Natural killer cell treated with Interleukin-12 subunit alpha and Interleukin-12 subunit beta and Interleukin-15 and Interleukin-18, amount 100 ng/mL, for 72 hours (primary cell): Measurements from ENCODE around the gene PTPN3. TPM values are rescaled to one million over a fixed set of nuclear protein-coding genes. Genes with fewer than 3 reads are reported as not detected.
"Not testable (repeated sequence)": the region's sequence is repeated elsewhere in the genome, so short reads cannot be mapped to it uniquely, and the experiment has no call there.

ENCODE experiments used
- ATAC-seq, 2 donors: fragments of 150-1000 bp; cut with Tn5 transposase in 1 of 2; sonication (Bioruptor Pico), chemical (Tn5 transposase) in 1 of 2; 2 replicates each; pipeline ENCODE4 v1.10.0; 2021
- DNase-seq: peaks from one replicate; pipeline ENCODE4 v3.0.0; 2022; ENCODE audit warnings: low spot score
- H3K27ac Mint-ChIP-seq, 2 donors: 1 replicate in 1 of 2; 2 replicates in 1 of 2; pipeline ENCODE4 v1.8.0; 2022; ENCODE audit warnings: mixed read lengths in 2 of 2, mild to moderate bottlenecking in 1 of 2, moderate library complexity in 1 of 2
- H3K27me3 Mint-ChIP-seq, 2 donors: 1 replicate in 1 of 2; 2 replicates in 1 of 2; pipeline ENCODE4 v1.8.0; 2022; ENCODE audit warnings: mixed read lengths in 2 of 2
- H3K36me3 Mint-ChIP-seq: one replicate; pipeline ENCODE4 v1.8.0; 2022; ENCODE audit warnings: mixed read lengths
- H3K4me1 Mint-ChIP-seq, 2 donors: 1 replicate in 1 of 2; 2 replicates in 1 of 2; pipeline ENCODE4 v1.8.0; 2022; ENCODE audit warnings: low read depth in 2 of 2, mixed read lengths in 2 of 2, mild to moderate bottlenecking in 1 of 2
- H3K4me3 Mint-ChIP-seq: one replicate; pipeline ENCODE4 v1.8.0; 2022; ENCODE audit warnings: mixed read lengths
- H3K9me3 Mint-ChIP-seq: 2 replicates; pipeline ENCODE4 v1.8.0; 2022; ENCODE audit warnings: mixed read lengths
- total RNA-seq, 2 donors: library from RNA; stranded (reverse); gene quantifications; one replicate each; pipeline ENCODE4 v1.2.3, GENCODE V29; 2022

The PTPN3 gene
- total RNA-seq, 2 donors from 2014 or later, result 0.12 to 0.81 TPM

DNA sequence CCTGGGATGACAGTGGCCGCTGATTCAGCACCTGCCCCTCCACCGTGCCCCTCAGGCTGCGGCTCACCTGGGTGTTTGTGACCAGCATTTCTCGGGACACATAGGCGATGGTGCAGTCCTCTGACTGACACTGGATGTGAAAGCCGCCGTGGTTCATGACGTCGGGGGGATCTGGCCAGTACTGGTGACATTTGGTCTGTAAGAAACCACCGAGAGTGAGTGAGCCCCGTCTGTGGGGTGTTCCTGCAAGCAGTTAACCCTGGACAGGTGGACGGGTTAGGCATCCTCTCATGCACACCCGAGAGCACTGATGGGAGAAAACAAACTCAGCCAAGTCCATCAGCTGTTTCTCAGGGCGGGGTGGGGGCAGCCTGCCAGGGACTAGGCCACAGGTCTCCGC is 114.8 kb downstream of the PTPN3 start:
- no peaks in the 10 kb centered on the region for H3K9me3 Mint-ChIP-seq

DNA sequence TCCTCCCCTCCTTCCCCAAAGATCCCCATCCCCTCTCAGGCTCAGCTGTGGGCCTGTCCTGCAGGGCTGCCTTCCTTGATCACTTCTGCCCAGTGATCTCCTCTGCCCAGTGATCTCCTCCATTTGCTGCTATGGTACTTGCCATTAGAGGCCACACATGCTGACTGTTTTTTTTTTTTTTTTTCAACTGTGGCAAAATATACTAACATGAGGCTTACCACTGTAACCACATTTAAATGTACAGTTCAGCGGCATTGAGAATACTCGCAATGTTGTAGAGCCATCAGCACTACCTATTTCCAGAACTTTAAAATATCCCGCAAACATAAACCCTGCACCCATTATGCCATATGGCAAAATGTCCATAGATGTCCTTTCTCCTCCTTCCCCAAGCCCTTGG is 115.5 kb downstream of the PTPN3 start:
- no peak overlapping the region for H3K27ac Mint-ChIP-seq
- ATAC-seq, result no peak
- no peaks in the 10 kb centered on the region for H3K9me3 Mint-ChIP-seq
- no peaks in the 10 kb centered on the region for H3K4me1 Mint-ChIP-seq
- H3K36me3 Mint-ChIP-seq, result no peaks in the 10 kb centered on the region
- no peak overlapping the region for H3K4me3 Mint-ChIP-seq
- H3K27me3 Mint-ChIP-seq, result peaks cover 21 to 25% of the 10 kb centered on the region in 2 donors
- no peak for DNase-seq

More for the DNA sequence above, 114.8 kb downstream of the PTPN3 start:
- no peak overlapping the region for H3K4me3 Mint-ChIP-seq
- H3K36me3 Mint-ChIP-seq, result no peaks in the 10 kb centered on the region
- H3K4me1 Mint-ChIP-seq, result no peaks in the 10 kb centered on the region
- peaks cover 28 to 33% of the 10 kb centered on the region in 2 donors for H3K27me3 Mint-ChIP-seq
- no peak for DNase-seq
- no peak for ATAC-seq
- H3K27ac Mint-ChIP-seq, result no peak overlapping the region

DNA sequence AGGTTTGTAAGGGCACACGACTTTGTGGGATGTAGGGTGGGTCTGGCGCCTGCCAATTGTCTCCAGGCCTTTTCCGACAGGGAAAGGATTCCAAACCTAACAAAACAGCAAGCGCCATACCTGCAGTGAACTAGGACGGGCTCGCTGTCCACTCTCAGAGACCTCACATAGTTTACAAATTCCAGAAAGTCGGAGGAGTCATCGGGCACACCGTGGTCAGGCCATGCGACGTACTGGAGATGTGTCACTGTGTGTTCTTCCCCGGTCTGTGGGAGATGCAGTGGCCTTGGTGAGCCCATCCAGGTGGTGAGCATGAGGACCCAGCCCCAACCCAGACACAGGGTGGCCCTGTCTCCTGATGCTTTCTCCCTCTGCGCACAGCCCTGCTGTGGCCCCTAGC is 115.9 kb downstream of the PTPN3 start:
- no peak overlapping the region for H3K27ac Mint-ChIP-seq
- ATAC-seq, result no peak
- H3K27me3 Mint-ChIP-seq, result peaks cover 18 to 22% of the 10 kb centered on the region in 2 donors

DNA sequence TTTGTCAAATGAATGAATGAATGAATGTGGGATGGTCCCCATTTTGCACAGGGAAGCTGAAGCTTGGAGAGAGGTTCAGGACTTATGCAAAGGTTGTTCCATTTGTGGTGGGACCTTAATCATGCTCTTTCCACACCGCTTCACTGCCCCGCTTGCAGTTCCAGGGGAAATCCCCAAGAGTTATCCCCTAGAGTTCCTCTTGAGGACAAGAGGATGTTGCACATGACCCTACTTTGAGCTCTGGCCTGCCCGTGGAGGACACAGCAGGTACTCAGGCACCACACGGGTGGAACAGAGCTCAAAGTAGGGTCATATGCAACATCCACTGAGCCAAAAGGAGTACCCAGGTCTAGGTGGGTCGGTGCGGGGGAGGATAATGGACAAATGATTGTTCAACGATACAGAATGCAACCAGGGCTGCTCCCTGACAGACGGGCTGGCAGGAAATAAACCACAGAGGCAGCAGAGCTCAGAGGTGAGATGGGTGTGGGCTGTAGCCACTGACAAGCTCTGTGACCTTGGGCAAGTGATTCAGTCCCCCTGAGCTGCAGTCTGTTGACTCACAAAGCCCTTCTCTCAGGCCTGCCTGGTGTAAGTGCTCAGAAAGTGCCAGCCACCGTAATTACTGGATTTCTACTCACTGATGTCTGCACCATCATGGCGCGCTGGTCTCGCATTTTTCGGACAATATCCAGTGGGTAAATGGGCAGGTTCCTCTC is 116.9 kb downstream of the PTPN3 start:
- ATAC-seq (no peak), DNase-seq (no peak)
- Mint-ChIP-seq H3K4me3 (no peak overlapping the region), H3K9me3 (no peaks in the 10 kb centered on the region), H3K4me1 (no peaks in the 10 kb centered on the region), H3K36me3 (no peaks in the 10 kb centered on the region), H3K27ac (no peak overlapping the region), H3K27me3 (peaks cover 11 to 15% of the 10 kb centered on the region in 2 donors)

More for the DNA sequence above, 115.9 kb downstream of the PTPN3 start:
- H3K9me3 Mint-ChIP-seq, result no peaks in the 10 kb centered on the region
- H3K4me1 Mint-ChIP-seq, result no peaks in the 10 kb centered on the region
- H3K4me3 Mint-ChIP-seq, result no peak overlapping the region
- no peak for DNase-seq
- no peaks in the 10 kb centered on the region for H3K36me3 Mint-ChIP-seq

DNA sequence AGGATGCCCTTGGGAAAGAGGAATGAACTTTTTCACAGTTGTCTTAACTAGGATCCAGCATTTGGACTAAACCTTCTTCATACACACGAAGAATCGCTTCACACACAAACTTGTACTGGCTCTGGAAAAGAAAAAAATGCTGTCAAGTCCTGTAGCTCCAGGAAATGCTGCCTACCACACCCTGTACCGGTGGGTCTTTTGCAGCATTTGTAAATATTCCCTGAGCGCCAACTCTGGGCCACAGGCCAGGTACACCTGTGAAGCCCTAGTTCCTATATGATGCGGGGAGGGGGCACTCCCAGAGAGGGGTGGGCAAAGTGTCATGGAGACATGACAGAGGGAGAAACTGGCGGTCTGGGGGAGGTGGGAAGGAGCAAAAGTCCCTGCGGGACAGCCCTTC is 118.6 kb downstream of the PTPN3 start:
- Mint-ChIP-seq H3K4me1 (no peaks in the 10 kb centered on the region), H3K4me3 (no peak overlapping the region), H3K9me3 (no peaks in the 10 kb centered on the region), H3K27ac (no peak overlapping the region), H3K27me3 (peaks cover 4 to 9% of the 10 kb centered on the region in 2 donors), H3K36me3 (no peaks in the 10 kb centered on the region)
- DNase-seq (no peak), ATAC-seq (no peak)

DNA sequence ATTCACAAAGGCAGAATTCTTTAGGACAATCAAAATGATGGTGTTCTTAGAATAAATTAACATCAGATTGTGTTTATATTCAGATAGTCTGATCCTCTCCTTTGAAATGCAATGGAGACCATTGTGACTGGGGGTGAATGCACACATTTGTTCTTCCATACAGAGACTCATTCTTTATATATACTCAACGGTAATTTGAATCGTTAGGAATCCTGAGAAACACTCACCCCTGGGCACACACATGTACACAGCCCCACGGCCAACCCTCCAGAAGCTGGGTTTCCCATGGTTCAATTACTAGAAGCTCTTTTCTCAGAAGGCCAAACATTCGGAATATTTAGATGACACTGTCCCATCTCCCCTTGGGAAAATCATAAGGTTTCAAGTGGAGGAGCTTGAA is 119.8 kb downstream of the PTPN3 start:
- Mint-ChIP-seq H3K27me3 (peaks cover 4 to 9% of the 10 kb centered on the region in 2 donors), H3K36me3 (no peaks in the 10 kb centered on the region), H3K4me1 (no peaks in the 10 kb centered on the region), H3K4me3 (no peak overlapping the region), H3K27ac (no peak overlapping the region), H3K9me3 (no peaks in the 10 kb centered on the region)
- DNase-seq (no peak), ATAC-seq (no peak)

DNA sequence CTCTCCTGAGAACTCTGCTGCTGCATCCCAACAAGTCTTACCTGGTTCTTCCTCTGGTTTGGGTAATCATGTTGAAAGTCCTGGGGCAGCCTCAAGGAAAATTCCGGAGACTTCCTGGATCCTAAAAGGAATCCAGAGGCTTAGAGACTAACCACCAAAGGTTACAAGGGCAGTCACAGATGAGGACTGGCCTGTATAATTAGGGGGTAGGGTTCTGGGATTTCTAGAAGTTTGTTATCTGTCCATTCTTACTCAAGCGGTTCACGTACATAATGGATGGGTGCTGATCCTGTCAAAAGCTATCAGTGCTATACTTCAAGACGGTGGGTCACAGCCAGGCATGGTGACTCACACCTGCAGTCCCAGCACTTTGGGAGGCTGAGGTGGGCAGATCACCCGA is 125.9 kb downstream of the PTPN3 start:
- Mint-ChIP-seq H3K27ac (no peak overlapping the region), H3K9me3 (no peaks in the 10 kb centered on the region), H3K36me3 (no peaks in the 10 kb centered on the region), H3K27me3 (no peaks in the 10 kb centered on the region), H3K4me3 (no peak overlapping the region), H3K4me1 (no peaks in the 10 kb centered on the region)
- DNase-seq (no peak), ATAC-seq (no peak)

DNA sequence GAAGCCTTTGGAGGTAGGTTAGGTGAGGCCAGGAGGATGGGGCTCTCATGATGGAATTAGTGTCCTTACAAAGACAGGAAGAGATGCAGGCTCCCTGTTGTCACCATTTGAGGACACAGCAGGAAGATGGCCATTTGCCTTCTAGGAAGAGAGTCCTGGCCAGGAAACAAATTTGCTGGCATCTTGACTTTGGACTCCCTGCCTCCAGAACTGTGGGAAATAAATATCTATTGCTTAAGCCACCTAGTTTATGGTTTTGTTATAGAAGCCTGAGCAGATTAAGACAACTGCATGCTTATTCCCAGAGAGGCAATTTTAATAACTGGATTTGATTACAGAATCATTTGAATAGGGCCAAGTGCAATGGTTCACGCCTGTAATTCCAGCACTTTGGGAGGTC is 126.7 kb downstream of the PTPN3 start:
- Mint-ChIP-seq H3K36me3 (no peaks in the 10 kb centered on the region), H3K4me3 (no peak overlapping the region), H3K27me3 (no peaks in the 10 kb centered on the region), H3K4me1 (no peaks in the 10 kb centered on the region), H3K9me3 (no peaks in the 10 kb centered on the region), H3K27ac (no peak overlapping the region)
- ATAC-seq (no peak), DNase-seq (no peak)

DNA sequence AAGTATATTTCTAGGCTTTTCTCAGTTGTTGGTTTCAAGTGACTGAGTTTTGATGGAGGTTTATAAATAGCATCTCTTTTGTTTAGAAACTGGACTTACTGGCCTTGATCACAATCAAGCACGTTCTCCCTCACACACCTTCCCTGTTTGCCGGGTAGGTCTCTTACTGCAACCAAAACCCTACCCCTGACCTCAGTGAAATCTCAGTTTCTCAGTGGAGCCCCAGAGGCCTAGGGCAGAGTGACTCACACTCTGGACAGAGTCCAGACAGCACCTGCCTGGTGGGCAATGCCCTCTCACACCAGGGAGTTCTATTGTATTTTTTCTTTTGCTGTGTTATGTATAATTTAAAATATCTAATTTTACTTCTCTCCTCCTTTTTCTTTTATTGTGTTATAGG is 128.8 kb downstream of the PTPN3 start:
- ATAC-seq (no peak), DNase-seq (no peak)
- H3K9me3 Mint-ChIP-seq, result no peaks in the 10 kb centered on the region
- H3K4me3 Mint-ChIP-seq, result no peak overlapping the region
- no peaks in the 10 kb centered on the region for H3K4me1 Mint-ChIP-seq
- H3K27ac Mint-ChIP-seq, result no peak overlapping the region
- no peaks in the 10 kb centered on the region for H3K36me3 Mint-ChIP-seq
- H3K27me3 Mint-ChIP-seq, result peaks cover 0 to 2% of the 10 kb centered on the region in 2 donors

DNA sequence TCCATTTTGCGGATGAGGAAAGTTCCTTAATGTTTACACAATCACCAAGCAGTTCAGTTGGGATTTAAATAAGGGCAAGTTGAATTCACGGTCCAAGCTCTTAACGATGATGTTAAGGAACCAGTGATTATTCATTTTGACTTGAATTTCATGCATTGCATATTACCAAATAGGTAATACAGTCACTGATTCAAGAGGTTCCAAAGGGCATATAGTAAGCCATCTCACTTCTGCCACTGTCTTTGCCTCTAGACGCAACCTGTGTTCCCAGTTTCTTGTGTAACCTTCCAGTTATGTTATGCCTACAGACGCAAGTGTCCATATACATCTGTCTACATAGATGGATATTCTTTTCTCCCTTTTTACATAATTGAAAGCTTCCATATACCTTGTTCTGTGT is 137.3 kb downstream of the PTPN3 start:
- H3K36me3 Mint-ChIP-seq, result no peaks in the 10 kb centered on the region
- ATAC-seq, result no peak
- no peaks in the 10 kb centered on the region for H3K4me1 Mint-ChIP-seq
- no peaks in the 10 kb centered on the region for H3K9me3 Mint-ChIP-seq
- no peak overlapping the region for H3K4me3 Mint-ChIP-seq
- H3K27ac Mint-ChIP-seq, result no peak overlapping the region
- no peak for DNase-seq
- H3K27me3 Mint-ChIP-seq, result peaks cover 2 to 5% of the 10 kb centered on the region in 2 donors

DNA sequence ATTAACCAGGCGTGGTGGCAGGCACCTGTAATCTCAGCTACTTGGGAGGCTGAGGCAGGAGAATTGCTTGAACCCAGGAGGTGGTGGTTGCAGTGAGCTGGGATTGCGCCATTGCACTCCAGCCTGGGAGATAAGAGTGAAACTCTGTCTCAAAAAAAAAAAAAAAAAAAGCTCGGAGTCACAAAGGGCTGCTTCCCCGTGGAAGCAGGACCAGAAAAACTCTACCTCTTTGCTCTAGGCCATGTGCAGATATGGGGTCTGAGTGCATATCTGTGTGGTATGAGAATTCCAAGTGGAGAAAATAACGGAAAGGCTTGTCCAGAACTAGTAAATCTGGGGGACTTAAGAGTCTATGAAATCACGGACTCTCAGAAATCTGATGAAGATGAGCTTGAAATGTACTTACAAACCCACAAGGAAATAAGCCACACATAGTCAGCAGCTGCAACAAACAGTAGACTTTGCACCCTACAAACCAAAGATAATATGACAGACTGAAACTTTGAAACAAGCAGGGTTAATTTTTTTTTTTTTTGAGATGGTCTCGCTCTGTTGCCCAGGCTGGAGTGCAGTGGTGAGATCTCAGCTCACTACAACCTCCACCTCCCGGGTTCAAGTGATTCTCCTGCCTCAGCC is 139.0 kb downstream of the PTPN3 start:
- H3K27me3 Mint-ChIP-seq, H3K4me1 Mint-ChIP-seq, H3K4me3 Mint-ChIP-seq, ATAC-seq, H3K9me3 Mint-ChIP-seq, H3K27ac Mint-ChIP-seq, H3K36me3 Mint-ChIP-seq, DNase-seq: not testable (repeated sequence)

DNA sequence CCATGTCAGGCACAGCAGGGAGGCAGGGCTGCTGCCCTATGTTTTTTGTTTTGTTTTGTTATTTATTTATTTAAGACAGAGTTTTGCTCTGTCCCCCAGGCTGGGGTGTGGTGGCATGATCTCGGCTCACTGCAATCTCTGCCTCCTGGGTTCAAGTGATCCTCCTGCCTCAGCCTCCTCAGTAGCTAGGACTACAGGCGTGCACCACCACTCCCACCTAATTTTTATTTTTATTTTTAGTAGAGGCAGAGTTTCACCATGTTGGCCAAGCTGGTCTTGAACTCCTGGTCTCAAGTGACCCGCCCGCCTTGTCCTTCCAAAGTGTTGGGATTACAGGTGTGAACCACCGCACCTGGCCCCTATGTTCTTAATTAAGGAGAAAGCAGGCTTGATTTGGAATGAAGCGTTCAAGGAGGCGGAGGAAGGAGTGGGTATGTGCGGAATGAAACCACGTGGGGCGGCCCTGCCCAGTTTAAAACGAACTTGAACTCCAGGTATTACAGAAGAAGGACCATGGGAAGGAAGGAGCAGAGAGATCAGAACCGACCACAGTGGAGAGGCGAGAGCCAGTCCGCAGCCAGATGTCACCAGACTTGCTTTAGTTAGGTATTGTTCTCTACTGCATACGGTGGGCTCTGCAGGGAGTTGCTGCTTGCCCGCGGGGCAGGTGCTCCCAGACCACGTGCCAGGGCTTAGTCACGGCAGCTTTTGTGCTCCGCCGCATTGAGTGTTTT is 142.4 kb downstream of the PTPN3 start:
- Mint-ChIP-seq H3K4me3 (no peak overlapping the region), H3K36me3 (no peaks in the 10 kb centered on the region), H3K27me3 (peaks cover 0 to 7% of the 10 kb centered on the region in 2 donors), H3K9me3 (no peaks in the 10 kb centered on the region), H3K4me1 (no peaks in the 10 kb centered on the region), H3K27ac (no peak overlapping the region)
- ATAC-seq (no peak), DNase-seq (no peak)

DNA sequence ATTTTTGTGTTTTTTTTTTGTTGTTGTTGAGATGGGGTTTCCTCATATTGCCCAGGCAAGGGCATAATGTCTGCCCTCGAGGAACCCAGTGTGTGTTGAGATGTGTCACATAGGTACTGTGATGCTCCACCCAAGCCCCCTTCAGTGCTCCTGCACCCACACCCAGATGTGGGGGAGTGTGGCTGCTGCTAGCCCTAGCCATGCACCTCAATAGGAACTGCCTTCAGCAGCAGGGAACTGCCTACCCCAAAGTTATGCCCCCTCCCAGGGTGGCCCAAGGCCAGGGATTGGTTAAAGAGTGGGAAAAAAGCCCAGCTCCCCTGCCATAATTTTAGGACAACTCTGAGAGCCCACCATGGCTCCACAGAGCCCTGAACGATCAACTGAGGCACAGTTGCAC is 143.9 kb downstream of the PTPN3 start:
- H3K36me3 Mint-ChIP-seq, result no peaks in the 10 kb centered on the region
- peaks cover 0 to 7% of the 10 kb centered on the region in 2 donors for H3K27me3 Mint-ChIP-seq
- no peak overlapping the region for H3K27ac Mint-ChIP-seq

DNA sequence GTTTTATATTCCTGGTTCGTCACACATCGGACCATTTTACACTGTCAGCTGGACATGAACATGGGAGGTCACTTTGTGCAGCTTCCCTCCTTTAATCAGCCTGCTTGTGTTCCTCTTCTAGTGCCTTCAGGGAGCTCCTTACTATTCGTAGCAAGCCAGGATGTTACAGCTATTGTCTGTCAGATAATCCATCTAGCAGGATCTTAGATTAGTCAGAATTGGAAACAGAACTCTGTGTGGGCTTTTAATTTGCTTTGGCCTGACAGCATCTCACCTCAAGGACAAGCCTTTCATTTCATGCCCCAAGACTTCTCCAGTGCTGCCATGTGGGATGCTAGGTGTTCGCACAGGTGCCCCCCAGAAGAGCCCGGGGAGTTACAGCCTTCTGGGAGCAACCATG is 147.1 kb downstream of the PTPN3 start:
- DNase-seq (no peak), ATAC-seq (no peak)
- Mint-ChIP-seq H3K9me3 (no peaks in the 10 kb centered on the region), H3K4me3 (no peak overlapping the region), H3K27ac (no peak overlapping the region), H3K4me1 (no peaks in the 10 kb centered on the region), H3K36me3 (no peaks in the 10 kb centered on the region), H3K27me3 (peaks cover 0 to 7% of the 10 kb centered on the region in 2 donors)

More for the DNA sequence above, 143.9 kb downstream of the PTPN3 start:
- H3K4me1 Mint-ChIP-seq, result no peaks in the 10 kb centered on the region
- no peak for DNase-seq
- H3K9me3 Mint-ChIP-seq, result no peaks in the 10 kb centered on the region
- no peak overlapping the region for H3K4me3 Mint-ChIP-seq
- ATAC-seq, result no peak
